HG03342 (cell line): Measurements from ENCODE around the gene ALDOC.
"Not testable (repeated sequence)": the region's sequence is repeated elsewhere in the genome, so short reads cannot be mapped to it uniquely, and the experiment has no call there.

Experiments
- ATAC-seq: cut with Tn5 transposase; IDR thresholded peaks from one replicate; pipeline ENCODE4 v1.9.1; 2021; ENCODE audit warnings: mild to moderate bottlenecking, moderate library complexity; ENCODE audit not compliant: unreplicated experiment

Gene ALDOC

DNA sequence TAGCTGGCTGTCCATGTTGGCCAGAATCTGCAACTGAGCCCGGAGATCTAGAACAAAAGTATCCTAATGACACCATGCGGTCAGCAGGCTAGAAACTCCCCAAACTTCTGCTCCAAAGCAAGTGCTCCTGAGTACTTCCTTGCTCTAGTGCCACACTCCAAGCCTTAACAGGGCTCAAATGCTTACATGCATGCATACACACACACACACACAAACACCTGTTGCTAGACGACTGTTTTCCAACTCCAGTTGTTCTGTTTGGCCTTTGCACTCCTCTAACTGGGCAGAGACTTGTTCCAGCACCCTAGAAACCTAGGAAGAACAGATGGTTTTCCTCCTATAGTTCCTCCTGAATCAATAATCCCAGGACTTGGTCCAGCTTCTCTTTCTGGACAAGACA, 7.7 kb upstream of the ALDOC start:
- no peak for ATAC-seq

DNA sequence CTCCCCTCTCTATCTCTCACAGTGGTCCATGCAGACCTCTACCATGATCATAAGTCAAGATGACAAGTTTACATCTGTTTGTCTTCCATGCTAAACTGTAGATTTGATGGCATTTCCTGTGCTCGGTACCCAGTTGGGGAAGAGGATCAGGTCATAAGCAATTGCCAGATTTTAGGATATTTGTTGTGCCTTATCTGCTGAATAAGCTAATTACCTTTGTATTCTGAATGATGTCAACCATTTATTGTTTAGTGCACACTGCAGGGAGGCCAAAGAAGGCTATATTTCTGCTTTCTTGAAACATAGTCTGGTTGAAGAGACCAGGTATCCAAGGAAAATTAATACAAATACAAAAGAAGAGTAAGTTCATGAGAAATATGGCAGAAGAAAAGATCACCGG, 5.8 kb upstream of the ALDOC start:
- ATAC-seq = no peak

DNA sequence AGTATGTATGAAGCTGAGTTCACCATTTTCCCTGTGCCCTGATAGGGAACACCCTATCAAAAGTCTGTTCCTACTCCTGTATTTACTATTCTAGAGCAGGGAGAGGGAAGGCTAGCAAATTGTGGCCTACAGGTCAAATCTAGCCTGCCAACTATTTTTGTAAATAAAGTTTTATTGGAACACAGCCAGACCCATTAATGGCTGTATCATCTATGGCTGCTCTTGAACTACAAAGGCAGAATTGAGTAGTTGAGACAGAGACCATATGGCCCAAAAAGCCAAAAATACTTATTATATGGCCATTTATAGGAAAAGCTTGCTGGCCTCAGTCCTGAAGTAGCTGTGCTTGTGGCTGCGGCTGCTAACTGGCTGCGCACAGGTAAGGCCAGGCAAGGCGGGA, 4.3 kb upstream of the ALDOC start:
- ATAC-seq = no peak

DNA sequence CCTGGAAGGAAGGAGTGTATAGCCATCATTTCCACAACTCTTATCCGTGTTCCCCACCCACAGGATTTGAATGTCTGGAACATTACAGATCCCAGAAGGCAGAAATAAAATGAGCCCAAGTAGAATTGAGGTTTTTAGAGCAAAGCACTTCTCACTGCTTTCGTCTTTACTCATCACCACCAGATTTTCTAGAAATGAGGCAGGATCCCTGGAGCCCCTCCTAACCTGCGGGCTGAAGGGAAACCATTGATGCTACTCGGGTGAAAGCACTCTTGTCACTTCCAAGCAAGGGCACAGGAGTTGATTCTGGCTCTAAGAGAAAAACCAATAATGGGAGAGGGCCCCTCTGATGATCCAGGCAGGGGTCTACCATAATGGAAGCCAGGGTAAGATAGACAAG, 2.8 kb upstream of the ALDOC start:
- no peak for ATAC-seq

DNA sequence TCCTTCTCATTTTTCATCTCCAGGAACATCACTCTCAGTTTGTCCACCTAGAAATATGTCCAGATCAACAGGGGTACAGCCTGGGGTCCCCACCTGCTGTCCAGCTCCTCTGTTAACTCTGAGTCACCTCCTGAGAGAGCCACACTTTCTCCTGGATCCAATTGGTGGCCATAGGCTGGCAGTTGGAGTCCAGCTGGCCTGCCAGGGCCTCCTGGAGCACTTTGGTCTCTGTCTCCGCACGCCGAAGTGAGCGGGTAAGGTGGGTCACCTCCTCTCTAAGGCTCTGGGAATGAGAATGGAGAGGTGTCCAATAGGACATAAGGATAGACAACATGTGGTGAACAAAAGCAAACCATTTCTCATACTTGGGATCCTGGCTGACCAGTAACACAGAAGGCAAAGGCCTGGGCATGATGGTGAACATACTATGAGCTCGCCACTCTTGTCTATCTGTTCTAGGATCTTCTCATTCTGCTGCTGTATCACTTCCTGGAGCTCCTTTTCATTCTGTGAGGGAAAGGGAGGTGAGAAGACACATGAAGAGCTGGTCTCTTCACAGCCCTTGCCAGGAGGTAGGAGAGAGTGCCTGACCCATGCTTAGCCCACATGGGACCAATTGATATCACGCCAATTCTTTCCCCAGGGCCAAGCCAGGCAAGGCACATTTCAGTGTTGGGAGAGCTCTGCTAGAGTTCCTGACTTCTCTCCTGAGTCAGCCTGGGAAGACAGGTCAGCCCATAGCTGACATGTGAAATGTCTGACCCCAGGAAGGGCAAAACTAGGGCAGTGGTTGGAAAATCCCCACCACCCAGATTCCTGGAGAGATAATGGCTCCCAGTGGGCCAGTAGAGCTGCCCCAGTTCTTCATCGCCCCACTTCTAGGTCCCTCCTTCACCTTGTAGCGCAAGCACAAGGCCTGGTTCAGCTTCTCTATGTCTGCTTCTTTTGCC, 1.8 kb upstream of the ALDOC start:
- ATAC-seq = no peak

DNA sequence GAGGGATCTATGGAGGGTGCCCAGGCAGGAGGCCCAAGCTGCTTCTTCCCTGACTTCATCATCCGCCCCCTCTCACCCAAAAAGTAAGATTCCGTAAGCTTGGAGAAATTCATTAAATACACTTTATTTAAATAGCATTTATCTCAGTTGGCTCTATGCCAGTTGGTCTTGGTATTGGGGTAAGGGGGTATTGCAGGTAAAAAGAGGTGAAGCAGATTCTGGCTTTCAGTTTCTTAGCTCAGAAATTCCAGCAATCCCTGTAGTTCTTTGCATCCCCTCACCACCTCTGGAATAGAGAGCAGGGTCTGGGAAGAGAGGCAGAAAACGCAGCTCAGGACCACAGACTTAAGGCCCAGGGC, 750 bp upstream of the ALDOC start:
- no peak for ATAC-seq

DNA sequence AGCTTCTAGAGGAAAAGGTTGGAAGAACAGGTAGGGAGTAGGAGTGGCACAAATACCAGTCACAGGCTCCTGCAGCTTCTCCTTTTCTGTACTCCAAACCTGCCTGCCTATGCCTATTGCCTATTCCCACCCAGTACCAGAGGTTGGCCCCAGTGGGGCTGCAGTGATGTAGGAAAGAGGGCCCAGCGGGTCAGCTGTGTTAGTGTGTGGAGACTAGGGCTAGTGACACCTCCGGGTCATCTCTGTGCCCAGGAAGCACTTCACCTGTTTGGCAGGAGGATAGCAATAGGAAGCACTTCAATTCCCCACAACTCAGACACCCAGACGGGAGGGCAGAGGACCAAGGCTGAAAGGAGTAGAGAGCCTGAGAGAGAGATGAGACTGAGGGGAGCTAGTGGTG, 679 bp downstream of the ALDOC start:
- ATAC-seq = not testable (repeated sequence)

DNA sequence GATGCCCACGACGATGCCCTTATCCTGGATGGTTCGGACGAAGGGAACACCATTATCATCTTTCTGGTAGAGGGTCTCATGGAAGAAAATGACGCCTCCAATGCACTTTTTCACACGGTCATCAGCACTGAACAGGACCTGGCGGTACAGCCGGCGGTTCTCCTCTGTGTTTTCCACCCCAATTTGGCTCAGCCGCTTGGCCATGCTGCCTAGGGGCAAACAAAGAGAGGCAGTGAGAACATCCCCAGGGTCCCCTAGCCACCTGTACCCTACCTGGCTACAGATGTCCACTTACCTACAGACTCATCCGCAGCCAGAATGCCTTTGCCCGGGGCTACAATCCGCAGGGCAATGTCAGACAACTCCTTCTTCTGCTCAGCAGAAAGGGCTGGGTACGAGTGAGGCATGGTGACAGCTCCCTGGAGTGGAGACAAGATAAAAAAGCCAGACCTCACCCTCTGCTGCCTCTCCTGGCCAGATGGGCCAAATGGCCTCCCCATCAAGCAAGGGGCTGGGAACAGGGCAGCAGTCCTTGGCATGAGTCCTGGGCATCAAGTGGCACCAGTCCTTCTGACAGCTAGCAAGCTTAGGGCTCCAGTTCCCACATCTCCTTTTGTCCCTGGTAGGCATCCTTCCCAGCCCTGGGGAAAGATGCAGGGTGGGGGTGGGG, 1.4 kb downstream of the ALDOC start:
- no peak for ATAC-seq

DNA sequence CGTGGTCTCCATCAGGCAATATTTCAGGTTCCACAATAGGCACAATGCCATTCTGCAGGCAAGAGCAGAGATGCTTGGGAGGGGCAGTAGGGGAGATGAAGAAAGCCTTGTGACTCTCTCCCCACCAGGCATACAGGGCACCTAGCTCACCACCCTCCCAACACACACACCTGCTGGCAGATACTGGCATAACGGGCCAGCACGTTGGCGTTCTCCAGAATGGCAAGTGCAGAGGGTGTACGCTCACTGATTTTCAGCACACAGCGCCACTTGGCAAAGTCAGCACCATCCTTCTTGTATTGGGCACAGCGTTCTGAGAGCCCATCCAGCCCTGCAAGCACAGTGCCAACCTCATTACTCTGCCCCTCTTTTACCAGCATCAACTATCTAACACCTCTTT, 2.2 kb downstream of the ALDOC start:
- no peak for ATAC-seq

DNA sequence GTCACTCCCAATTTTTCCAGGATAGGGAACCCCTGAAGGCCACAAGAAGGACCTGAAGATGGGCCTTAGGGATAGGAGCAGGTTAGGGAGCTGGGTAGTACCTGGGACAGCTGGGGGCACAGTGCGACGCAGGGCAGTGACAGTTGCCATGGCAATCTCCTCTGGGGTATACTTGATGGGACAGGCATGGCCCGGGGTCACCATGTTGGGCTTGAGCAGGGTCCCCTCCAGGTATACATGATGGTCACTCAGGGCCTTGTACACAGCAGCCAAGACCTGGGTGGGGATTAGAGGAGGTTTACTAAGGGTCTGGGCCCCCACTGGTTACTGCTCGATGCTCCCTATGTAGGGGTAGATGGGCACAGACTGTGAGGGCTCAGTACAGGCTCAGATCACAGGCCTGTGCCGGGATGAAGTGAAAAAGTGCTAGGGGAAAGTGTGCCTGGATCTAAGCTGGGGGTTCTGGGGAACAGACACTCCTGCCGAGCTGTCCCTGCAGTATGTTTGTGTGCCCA, 2.7 kb downstream of the ALDOC start:
- no peak for ATAC-seq

DNA sequence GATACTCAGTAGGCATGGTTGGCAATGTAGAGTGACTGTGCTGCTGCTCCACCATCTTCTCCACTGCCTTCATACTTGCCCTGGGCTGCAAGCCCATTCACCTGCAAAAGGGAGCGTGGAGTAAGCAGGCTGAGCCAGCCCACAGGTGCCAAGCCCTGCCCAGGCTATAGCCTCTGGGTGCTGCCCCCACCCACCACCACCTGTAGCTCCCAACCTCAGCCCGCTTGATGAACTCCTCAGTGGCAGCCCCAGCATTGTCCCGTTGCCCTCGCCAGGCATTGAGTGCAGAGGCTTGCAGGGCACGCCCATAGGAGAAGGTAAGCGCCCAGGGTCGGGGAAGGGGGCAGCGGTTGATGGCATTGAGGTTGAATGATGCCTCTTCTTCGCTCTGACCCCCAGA, 3.2 kb downstream of the ALDOC start:
- ATAC-seq = no peak

DNA sequence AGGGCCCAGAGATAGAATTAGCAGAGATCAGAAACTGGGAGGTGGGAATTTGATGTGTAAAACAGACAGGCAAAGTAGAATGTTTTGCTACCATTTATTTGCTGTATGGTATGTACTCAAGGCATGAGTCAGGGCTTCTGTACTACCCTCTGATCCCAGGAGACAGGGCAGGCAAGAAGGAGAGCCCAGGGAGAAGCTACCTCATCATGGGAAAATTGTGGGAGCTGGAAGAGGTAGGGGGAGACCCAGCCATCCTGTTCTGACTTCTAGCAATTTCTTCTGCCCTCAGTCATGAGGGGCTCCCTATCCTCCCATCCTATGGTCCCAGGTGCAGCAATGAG, 3.7 kb downstream of the ALDOC start:
- ATAC-seq = no peak

DNA sequence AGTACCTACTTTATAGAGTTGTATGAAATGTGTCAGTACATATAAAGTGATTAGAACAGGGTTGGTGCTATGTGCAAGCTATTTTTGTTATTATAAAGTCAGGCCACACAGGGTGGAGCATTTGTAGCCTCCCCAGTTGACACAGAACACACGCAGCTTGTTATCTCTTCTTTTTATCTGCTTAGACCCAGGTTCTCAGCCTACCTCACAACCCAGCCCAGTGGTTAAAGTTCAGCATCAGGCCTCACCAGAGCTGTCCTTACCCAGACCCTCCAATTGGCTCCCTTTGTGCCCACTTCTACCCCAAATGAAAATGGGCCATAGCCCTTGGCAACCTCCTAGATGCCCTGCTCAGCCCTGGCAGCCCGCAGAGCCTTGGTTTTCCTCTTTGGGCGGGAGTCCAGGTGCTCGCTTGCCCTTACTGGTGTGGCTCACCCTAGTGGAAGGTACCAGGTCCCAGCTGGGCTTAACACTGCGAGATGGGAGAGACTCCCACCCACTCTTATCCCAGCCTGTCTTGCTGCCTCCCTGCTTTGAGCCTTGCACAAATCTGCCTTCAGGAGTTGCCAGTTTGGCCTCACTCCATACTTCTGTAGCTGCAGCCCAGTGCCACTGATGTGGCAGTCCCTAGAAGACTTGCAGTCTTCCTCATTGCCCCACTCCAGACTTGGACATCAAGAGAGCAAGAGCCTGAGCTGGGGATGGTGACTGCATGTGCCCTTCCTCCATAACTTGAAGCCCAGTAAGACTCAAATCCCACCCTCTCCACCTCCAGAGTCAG, 4.2 kb downstream of the ALDOC start:
- ATAC-seq = no peak

DNA sequence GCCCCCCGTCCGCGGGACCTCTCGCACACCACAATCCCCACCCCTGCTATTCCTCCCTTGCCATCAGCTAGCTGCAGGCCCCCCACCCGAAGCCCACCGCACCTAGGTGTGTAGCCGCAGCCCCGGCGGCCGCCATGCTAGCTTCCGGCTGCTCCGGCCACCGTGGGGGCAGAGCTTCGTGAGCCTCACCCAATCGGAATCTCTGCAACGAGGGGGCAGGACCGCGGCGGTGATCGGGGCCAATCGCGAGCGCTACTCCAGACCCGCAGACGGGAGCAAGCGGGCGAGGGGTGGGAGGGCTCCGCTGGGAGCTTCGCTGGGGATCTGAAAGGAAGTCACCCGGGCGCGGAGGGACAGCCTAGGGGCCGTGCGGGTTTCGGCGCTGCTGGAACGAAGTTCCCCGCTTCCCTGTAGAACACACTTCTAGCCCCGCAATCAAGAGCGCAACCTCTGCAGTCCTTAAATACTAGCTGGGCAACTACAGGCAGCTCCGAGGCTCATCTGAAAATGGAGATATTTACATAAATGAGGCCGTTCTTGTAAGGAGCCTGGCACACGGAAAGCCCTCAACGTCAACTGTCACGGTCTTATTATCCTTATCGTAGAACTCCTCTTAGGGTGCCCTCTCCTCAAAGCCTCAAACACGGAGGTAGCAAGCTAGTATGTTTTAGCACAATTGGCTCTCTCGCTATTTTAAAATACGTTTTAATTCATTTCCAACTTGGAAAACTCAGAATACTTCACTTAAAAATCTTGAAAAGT, 5.2 kb downstream of the ALDOC start, which contains the start of gene PIGS:
PIGS (minus strand) TSS at position 164 of the 762 bp plus-strand sequence; CDS start at position 136, 28 bp downstream.
- ATAC-seq = peak; percentile 79

DNA sequence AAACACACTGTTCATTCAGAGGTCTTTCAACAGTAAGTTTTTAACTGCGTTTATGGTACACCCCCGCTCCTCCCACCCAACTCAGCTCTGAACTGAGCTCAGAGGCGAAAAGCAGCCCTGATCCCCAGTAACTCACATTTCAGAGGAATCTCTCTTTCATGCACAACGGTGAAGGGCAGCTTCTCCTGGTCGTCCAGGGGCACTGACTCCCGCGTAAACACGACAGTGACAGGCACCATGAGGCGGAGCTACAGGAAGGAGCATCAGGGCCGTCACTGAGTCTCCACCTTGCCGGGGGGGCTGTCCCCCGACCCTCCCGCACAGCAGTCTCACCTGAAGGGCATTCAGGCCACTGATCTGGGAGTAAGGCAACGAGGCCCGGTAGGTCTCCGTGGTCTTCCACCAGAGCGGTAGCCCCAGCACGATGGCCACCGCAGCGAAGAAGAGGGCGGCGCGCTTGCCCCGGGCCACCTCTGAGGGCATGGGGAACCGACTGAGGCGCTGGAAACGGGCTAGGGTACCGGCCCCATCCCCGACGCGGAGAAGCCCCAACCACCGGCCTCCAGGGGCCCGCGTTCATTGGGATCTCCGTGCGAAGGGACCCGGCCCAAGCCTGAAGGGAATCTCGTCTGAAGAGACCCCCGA, 5.9 kb downstream of the ALDOC start:
- peak; percentile 17 for ATAC-seq

DNA sequence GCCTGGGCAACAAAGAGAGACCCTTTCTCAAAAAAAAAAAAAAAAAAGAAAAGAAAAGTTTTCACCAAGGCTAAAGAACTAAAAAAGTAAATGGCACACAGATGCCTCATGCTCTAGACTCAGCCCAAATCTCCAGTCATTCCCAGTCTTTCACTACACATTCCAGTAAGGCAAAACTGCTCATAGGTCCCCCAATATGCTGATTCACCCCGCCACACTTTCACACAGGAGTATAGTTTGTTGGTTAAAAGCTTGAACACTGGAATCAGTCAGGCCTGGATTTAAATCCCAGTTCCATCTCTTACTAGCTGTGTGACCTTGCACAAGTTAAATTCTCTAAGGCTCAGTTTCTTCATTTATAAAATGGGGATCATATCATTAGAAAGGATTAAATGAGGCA, 7.2 kb downstream of the ALDOC start:
- ATAC-seq = no peak

DNA sequence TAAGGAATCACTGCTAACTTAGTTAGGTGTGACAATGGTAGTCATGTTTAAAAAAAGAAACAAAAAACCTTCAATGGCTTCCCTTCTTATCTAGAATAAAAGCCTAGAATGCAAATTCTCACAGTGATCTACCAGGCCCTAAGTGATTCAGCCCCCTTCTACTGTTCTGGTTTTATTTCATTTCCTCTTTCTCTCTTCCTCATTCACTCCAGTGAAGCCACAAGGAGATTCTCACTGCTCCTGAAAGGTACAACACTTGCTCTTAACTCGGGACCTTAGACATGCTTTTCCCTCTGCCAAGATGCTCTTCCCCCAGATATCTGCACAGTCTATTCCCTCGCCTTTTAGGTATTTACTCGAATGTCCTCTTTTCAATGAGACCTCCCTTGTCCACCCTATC, 9.1 kb downstream of the ALDOC start:
- ATAC-seq = peak; percentile 34

DNA sequence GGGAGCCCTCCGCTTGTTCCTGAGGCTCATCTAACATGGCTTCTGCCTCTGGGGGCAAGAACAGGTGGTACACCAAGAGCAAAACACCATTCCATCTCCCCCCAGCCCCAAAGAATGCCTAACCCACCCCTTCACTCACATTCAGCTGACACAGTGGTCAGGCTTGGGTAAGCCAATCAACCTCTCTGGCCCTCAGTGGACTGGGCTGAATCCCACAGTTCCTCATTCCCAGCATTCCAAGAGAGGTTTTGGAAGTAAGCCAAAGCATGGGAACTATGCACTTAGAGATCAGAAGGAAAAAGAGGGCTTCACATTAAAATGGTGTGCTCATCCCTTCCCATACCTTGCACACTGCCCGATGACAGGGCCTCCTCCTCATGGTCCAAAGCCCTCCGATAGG, 13.2 kb downstream of the ALDOC start:
- no peak for ATAC-seq

DNA sequence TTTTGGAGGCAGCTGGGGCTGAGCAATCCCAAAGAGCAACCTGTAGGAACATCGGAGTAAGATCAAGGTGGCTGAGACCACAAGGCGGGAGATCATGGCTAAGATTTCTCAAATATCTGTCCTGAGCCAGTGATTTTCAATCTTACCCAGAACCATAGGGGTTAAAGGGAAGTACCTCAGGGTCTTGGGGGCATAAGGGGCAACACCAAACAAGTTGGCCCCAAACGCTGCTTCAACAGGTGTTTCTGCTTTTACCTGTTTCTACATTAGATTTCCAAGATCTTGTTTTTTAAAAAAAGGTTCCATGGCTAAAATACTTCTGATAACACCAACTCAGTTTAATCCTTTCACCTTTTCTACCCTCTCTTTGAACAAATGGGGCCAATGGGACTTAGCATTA, 21.7 kb downstream of the ALDOC start:
- no peak for ATAC-seq

DNA sequence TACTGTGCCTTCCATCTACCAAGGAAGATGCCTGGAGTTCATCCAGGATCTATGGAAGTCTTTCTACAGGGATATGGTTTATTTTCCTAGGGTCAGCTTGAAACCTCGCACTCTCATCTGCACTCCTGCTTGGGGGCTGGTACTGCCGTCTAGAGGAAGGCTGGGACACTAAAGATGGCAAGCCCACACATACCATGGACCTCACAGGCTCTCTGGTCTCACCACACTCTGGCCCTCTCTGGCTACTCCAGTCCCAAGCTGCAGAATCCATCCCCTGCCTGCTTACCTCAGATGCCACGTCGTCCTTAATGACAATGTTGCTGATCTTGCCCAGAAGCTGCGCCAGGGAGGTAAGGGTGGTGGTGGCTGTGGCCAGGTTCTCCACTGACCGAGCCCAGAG, 22.1 kb downstream of the ALDOC start:
- no peak for ATAC-seq
